Thyroid gland (tissue), 4 donors: ENCODE measurements around the gene PLGRKT.
"Not testable (repeated sequence)": the region's sequence is repeated elsewhere in the genome, so short reads cannot be mapped to it uniquely, and the experiment has no call there.

Experiments used
- CTCF ChIP-seq, 6 experiments: fragments of 200-600 bp in 3 of 6; fragments of 450-650 bp in 3 of 6; sonication (generic) in 3 of 6; IDR thresholded peaks; one replicate each; pipeline ENCODE4 v1.5.1; 2016 to 2019; ENCODE audit warnings: antibody characterized with exemption in 6 of 6, mild to moderate bottlenecking in 2 of 6, inconsistent platforms in 1 of 6, moderate library complexity in 1 of 6
- POLR2A ChIP-seq, 2 donors: fragments of 450-650 bp; IDR thresholded peaks; one replicate each; pipeline ENCODE4 v1.6.1; 2017; ENCODE audit warnings: antibody characterized with exemption in 2 of 2, mild to moderate bottlenecking in 2 of 2, moderate library complexity in 1 of 2

DNA sequence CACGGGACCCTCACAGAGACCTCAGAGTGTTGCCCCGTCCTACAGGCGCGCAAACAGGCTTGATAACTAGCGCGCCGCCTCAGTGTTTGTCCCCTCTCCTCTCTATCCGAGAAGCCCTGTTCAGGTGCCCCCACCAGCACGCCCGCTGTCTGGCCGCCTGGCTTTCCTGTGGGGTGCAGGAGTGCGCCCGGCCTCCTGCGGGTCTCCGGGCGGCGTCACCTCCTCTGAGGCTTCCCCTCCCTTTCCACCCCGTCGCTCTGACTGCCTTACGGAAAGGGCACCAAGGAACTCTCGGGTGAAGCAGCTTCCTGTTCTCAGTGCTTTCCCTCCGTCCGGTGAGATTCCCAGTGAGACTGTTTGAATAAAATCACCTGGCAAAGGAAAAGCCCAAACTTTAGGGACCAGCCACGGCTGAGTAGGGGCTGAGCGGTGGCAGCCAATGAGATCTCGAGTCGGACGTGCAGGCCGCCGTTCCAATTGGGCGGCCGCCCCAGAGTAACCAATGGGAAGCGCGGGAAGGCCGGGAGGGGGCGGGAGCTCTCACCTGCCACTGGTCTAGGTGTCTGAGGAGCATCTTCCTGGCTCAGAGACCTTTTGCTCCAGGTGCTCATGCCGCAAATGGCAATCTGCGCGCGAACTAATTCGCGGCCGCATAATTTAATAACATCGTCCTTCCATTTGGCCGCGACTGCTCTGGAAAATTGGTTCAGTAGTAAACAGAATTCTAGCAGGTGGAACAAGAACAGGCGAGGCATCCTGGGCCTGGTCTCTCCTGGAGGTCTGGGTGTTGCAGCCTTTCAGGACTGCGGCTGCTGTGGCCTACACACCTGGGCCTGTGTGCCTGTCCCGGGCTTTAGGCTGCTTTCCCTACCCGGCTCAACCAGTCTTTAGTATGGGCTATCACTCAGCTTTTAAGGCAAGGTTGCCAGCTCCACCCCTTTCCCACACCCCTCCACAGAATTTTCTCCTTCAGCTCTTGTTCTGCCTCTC lies 98.4 kb downstream of the PLGRKT start, which contains the start of gene RLN1:
- not testable (repeated sequence) for TF ChIP-seq CTCF, POLR2A (IDR thresholded peaks at IDR 0.05)
